Urothelium cell line (cell line): Measurements from ENCODE around the gene ODF2.

Source experiments
- DNase-seq: peaks from one replicate; pipeline ENCODE4 v3.0.0; 2011; ENCODE audit warnings: low spot score, mixed read lengths
- FAIRE-seq: peaks from 2 replicates; lab custom pipeline; 2011; peaks lifted over from hg19 to GRCh38; lab: Jason Lieb, UNC

Gene ODF2

DNA sequence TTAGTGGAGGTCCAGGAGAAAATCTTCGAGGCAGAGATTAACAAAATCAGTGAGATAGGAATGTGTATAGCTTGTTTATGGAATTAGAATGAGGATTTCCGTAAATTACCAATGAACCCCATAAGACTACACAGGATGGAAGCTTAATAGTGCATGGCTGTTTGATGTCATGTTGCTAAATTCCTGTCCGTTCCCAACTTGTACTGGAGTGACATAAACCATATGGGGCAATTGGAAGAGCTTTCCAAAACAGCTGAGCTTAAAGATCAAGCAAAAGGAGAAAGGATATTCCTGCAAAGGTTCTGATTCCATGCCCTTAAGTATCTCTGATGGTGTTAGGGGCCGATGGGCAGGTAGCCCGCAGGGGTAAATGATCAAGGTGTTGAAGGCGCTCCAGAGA lies 66.2 kb downstream of the ODF2 start:
- DNase-seq (no peak), FAIRE-seq (no peak)

DNA sequence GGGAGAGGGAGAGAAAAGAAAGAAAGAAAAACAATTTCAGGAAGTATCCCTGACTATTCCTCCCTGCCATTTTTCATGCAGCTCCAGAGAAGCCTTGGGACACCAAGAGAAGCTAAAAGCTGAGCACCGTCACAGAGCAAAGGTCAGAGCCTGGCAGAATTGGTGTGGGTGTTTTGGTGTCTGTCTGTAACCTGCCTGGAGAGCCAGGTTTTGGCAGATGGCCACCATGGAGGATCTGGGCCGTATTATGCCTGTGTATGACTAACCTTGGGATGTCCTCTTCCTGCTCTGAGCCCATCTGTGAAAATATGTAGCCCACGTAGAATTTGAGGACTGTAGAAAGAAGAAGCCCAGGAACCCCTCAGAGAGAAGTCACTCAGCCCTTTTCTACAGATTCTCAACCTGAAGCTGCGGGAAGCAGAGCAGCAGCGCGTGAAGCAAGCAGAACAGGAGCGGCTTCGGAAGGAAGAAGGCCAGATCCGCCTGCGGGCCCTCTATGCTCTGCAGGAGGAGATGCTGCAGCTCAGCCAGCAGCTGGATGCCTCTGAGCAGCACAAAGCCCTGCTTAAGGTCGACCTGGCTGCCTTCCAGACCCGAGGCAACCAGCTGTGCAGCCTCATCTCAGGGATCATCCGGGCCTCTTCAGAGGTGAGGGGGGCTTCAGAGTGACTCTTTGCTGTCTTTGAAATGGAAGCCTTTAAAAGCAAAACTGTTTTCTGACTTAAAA lies 67.6 kb downstream of the ODF2 start:
- no peak for DNase-seq
- no peak for FAIRE-seq

DNA sequence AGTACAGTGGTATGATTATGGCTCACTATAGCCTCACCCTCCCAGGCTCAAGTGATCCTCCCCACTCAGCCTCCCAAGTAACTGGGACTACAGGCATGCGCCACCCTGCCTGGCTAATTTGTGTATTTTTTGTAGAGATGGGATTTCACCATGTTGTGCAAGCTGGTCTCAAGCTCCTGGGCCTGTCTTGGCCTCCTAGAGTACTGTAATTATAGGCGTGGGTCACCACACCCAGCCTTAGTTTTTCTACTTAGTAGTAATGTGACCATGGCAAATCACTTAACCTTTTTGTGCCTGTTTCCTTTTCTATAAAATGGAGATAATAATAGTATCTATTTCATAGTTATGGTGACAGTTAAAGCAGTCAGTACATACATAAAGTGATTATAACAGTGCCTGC lies 70.9 kb downstream of the ODF2 start:
- no peak for DNase-seq
- FAIRE-seq = no peak

DNA sequence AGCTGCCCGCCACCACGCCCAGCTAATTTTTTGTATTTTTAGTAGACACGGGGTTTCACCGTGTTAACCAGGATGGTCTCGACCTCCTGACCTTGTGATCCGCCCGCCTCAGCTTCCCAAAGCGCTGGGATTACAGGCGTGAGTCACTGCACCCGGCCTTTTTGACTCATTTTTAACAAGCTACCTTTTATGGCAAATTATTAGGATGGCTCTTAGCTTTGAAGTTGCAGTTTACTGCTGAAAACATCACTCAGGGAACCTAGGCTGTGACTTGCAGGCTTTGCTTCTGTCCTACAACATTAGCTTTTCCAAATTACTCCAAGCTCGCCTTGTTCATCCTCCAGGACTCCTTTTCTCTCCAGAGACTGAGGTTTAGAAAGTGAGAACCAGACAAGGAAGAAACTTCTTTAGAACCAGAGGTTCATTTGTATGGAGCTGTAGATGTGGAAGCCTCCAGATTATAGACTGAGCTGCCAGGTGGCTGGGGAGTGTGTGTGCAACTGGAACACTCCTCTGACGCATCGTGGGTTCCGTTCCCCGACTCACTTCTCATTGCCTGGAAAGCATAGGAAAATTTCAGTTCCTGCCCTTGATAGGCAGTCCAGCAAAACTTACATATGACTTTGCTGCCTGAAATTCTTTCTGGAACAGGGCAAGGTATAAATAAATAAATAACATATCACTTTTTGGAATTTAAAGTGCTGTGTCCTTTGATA lies 72.8 kb downstream of the ODF2 start:
- FAIRE-seq (no peak), DNase-seq (no peak)

DNA sequence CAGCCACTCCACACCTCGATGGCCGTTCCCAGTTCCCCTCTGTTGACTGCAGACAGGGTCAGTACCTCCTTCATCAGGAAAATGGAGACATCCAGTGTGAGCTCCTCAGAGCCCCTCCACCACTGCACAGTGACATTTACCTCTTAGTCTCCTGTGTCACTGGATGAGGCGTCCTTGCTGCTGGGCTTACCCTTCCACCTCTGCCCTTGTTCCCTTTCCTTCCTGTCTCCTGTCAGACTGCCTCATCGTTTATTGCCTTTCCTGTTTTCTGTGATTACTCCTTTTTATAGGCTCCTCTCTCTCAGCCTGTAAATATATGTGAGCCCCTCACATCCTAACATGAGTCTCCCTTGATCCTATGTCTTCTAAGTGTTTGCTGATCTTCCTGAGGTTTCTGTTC lies 73.4 kb downstream of the ODF2 start:
- DNase-seq = no peak
- no peak for FAIRE-seq

DNA sequence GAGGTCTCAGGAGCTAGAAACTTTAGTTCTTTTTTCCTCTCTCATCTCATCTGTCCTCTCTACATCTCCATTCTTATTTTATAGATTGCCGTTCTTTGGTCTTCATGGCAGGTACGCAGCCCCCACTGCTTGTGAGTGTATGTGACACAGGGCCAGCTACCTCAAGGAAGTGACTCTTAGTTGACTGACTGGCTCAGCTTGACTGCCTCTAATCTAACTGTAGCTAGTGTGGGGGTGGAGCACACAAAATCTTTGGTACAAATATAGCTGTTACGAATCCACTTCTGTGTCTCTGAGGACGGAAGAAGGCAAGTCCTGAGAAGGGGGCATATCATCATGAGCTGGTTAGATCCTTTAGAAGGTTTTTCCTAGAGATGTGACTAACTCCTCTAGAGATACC lies 76.8 kb downstream of the ODF2 start:
- DNase-seq (no peak), FAIRE-seq (no peak)

DNA sequence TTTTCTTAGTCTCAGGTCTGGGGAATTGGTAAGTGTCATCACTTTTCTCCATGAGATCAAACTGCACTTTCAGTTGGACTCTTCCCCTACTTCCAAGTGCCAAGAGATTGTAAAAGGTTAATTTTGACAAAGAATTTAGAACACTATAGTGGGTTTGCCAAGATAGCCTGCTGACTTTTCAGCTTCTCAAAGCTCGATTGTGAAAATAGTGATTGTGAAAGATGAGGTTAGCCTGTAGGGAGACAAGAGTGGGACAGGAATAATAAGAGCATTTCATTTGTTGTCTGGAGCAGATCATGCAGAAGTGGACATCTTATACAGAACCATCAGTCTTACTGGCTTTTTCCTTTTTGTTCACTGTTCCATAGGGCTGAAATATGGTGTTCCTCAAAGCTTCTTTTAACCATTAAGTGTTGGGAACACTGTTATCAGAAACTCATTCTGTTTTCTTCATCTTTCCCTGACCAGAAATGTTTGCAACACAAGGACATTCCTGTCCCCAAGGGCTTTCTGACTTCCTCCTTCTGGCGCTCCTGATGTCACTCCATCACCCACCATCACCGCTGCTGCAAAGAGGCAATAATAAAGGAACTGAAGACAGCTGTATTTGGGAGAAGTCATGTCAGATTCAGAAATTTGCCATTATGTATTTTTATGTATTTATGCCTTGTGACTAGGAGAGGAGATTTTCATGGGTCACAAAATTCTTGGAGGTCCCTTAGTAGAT lies 85.0 kb downstream of the ODF2 start:
- FAIRE-seq (no peak), DNase-seq (no peak)

DNA sequence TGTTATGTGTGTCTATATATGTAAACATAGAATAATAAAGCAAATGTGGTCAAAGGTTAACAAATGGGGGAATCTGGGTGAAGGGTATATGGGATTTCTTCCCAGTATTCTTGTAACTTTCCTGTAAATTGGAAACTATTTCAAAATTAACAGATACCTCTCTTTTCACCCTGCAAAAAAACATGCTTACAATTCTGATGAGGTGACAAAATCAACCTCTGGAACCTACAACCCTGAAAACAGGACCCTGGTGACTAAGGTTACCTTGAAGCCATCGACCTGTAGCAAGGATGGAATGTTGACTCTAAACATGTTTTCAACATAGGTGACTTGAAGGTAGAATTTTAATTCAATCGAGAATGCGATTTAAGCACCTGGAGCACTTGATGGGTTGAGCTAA lies 90.7 kb downstream of the ODF2 start:
- FAIRE-seq (no peak), DNase-seq (no peak)

DNA sequence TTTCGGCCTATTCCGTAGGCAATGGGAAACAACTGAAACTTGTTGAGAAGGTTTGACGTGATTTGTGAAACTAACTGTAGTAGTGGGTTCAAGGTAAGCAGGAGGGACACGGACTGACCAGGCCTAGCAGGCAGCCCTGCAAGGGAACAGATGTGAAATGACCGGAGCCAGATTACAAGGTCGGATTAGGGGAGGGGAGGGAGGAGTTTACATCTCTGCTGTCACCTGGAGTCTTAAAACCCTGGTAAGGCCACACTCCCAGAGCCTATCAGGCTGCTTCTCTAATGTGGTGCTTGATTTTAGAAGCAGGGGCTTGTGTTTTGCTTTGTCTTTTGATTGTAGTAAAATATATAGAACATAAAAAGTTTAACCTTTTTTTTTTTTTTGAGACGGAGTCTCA lies 93.1 kb downstream of the ODF2 start:
- no peak for FAIRE-seq

DNA sequence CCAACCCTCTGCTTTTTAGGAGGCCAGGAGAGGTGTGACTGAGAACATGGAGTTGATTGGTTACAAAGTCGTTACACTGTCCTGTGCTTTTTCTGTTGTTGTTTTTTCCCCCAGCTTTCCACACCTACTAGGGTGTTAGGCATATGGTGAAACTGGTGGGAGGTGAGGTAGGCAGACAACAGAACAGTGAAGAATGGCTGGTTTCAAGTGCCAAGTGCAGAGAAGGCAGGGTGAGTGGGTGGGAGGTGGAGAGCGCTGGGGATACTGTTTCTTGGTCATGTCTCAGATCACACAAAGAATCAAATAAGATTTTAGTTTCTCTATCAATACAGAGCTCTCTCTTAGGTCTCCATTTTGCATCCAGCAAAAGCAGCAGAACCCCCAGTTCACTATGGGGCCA lies 94.4 kb downstream of the ODF2 start:
- DNase-seq (no peak), FAIRE-seq (no peak)

More for the DNA sequence above, 93.1 kb downstream of the ODF2 start:
- no peak for DNase-seq
